Gastrocnemius medialis (tissue), 4 donors: ENCODE data around the gene GALNT6.

Source experiments
- CTCF ChIP-seq, 5 experiments: fragments of 450-650 bp in 3 of 5; fragments of 200-600 bp in 2 of 5; sonication (generic) in 2 of 5; IDR thresholded peaks in 4 of 5; conservative IDR thresholded peaks in 1 of 5; 1 replicate in 4 of 5; 2 replicates in 1 of 5; pipeline ENCODE4 v1.5.1; 2016 to 2019; ENCODE audit warnings: antibody characterized with exemption in 5 of 5, mild to moderate bottlenecking in 3 of 5, moderate library complexity in 3 of 5
- POLR2A ChIP-seq, 2 donors: fragments of 450-650 bp; IDR thresholded peaks; one replicate each; pipeline ENCODE4 v1.6.1; 2017; ENCODE audit warnings: antibody characterized with exemption in 2 of 2, mild to moderate bottlenecking in 2 of 2, moderate library complexity in 2 of 2

- TF ChIP-seq CTCF (IDR thresholded peaks at IDR 0.05 in 4 of 5, conservative IDR thresholded peaks at IDR 0.05 in 1 of 5) (no peak), POLR2A (IDR thresholded peaks at IDR 0.05) (no peak)
Measured at GRCh38 chr12:51407604-51408003, 16.4 kb upstream of the GALNT6 start.
